ENCODE results near the gene TNNI3.

TNNI3 gene

GRCh38 chr19:55146705-55147273 is 10.7 kb downstream of the TNNI3 start:
- H3K4me1 ChIP-seq (ENCODE audit: control insufficient read depth in 2 of 2, insufficient read depth in 2 of 2, low read length in 2 of 2): no peaks in the 10 kb centered on the region
- H3K9me3 ChIP-seq (ENCODE audit: control insufficient read depth in 2 of 2, low read length in 2 of 2): no peaks in the 10 kb centered on the region
- H3K27me3 ChIP-seq (ENCODE audit: control insufficient read depth in 2 of 2, insufficient read depth in 2 of 2, low read length in 2 of 2): peaks cover 16 to 23% of the 10 kb centered on the region in 2 donors
- no peaks in the 10 kb centered on the region for H3K36me3 ChIP-seq (ENCODE audit: control insufficient read depth in 2 of 2, insufficient read depth in 2 of 2, low read length in 2 of 2)
- H3K27ac ChIP-seq (ENCODE audit: low read depth in 2 of 2, low read length in 2 of 2): no peak overlapping the region
- no peak overlapping the region for H3K9ac ChIP-seq (ENCODE audit: low read depth in 1 of 2, low read length in 2 of 2)
- H3K4me3 ChIP-seq (ENCODE audit: low read length in 2 of 2): no peak overlapping the region

- Histone ChIP-seq H3K27me3 (ENCODE audit: control insufficient read depth in 2 of 2, insufficient read depth in 2 of 2, low read length in 2 of 2) (peaks cover 16 to 23% of the 10 kb centered on the region in 2 donors), H3K27ac (ENCODE audit: low read depth in 2 of 2, low read length in 2 of 2) (no peak overlapping the region), H3K4me1 (ENCODE audit: control insufficient read depth in 2 of 2, insufficient read depth in 2 of 2, low read length in 2 of 2) (no peaks in the 10 kb centered on the region), H3K4me3 (ENCODE audit: low read length in 2 of 2) (no peak overlapping the region), H3K9me3 (ENCODE audit: control insufficient read depth in 2 of 2, low read length in 2 of 2) (no peaks in the 10 kb centered on the region), H3K9ac (ENCODE audit: low read depth in 1 of 2, low read length in 2 of 2) (no peak overlapping the region), H3K36me3 (ENCODE audit: control insufficient read depth in 2 of 2, insufficient read depth in 2 of 2, low read length in 2 of 2) (no peaks in the 10 kb centered on the region)
Measured at GRCh38 chr19:55146078-55146704, 11.3 kb downstream of the TNNI3 start.

- Histone ChIP-seq H3K36me3 (ENCODE audit: control insufficient read depth in 2 of 2, insufficient read depth in 2 of 2, low read length in 2 of 2) (no peaks in the 10 kb centered on the region), H3K9ac (ENCODE audit: low read depth in 1 of 2, low read length in 2 of 2) (no peak overlapping the region), H3K4me1 (ENCODE audit: control insufficient read depth in 2 of 2, insufficient read depth in 2 of 2, low read length in 2 of 2) (no peaks in the 10 kb centered on the region), H3K27me3 (ENCODE audit: control insufficient read depth in 2 of 2, insufficient read depth in 2 of 2, low read length in 2 of 2) (peaks cover 15 to 21% of the 10 kb centered on the region in 2 donors), H3K9me3 (ENCODE audit: control insufficient read depth in 2 of 2, low read length in 2 of 2) (no peaks in the 10 kb centered on the region), H3K27ac (ENCODE audit: low read depth in 2 of 2, low read length in 2 of 2) (no peak overlapping the region), H3K4me3 (ENCODE audit: low read length in 2 of 2) (no peak overlapping the region)
Measured at GRCh38 chr19:55145232-55145631, 12.3 kb downstream of the TNNI3 start.

DNA sequence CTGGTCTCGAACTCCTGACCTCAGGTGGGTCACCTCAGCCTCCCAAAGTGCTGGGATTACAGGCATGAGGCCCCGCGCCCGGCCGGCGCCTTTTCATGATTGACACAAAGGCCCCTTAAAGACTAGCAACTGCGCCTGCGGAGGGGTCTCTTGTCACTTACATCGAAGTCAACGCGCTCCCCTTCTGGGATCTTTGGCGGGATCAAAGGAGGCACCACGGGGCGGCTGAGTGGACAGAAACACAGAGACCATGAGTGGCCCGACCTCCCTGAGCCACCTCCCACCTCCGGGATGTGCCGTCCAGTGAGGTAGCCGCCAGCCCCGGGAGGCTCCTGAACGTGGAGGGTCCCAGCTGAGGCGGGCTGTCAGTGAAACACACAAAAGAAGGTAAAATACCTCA is 15.8 kb downstream of the TNNI3 start:
- no peaks in the 10 kb centered on the region for H3K36me3 ChIP-seq (ENCODE audit: control insufficient read depth in 2 of 2, insufficient read depth in 2 of 2, low read length in 2 of 2)
- H3K9me3 ChIP-seq (ENCODE audit: control insufficient read depth in 2 of 2, low read length in 2 of 2): no peaks in the 10 kb centered on the region
- H3K9ac ChIP-seq (ENCODE audit: low read depth in 1 of 2, low read length in 2 of 2): no peak overlapping the region
- H3K27me3 ChIP-seq (ENCODE audit: control insufficient read depth in 2 of 2, insufficient read depth in 2 of 2, low read length in 2 of 2): peaks cover 4 to 10% of the 10 kb centered on the region in 2 donors
- H3K27ac ChIP-seq (ENCODE audit: low read depth in 2 of 2, low read length in 2 of 2): no peak overlapping the region
- no peak overlapping the region for H3K4me3 ChIP-seq (ENCODE audit: low read length in 2 of 2)
- H3K4me1 ChIP-seq (ENCODE audit: control insufficient read depth in 2 of 2, insufficient read depth in 2 of 2, low read length in 2 of 2): no peaks in the 10 kb centered on the region

- Histone ChIP-seq H3K4me1 (ENCODE audit: control insufficient read depth in 2 of 2, insufficient read depth in 2 of 2, low read length in 2 of 2) (no peaks in the 10 kb centered on the region), H3K9me3 (ENCODE audit: control insufficient read depth in 2 of 2, low read length in 2 of 2) (no peaks in the 10 kb centered on the region), H3K27me3 (ENCODE audit: control insufficient read depth in 2 of 2, insufficient read depth in 2 of 2, low read length in 2 of 2) (peaks cover 3 to 4% of the 10 kb centered on the region in 2 donors), H3K36me3 (ENCODE audit: control insufficient read depth in 2 of 2, insufficient read depth in 2 of 2, low read length in 2 of 2) (no peaks in the 10 kb centered on the region), H3K4me3 (ENCODE audit: low read length in 2 of 2) (no peak overlapping the region), H3K9ac (ENCODE audit: low read depth in 1 of 2, low read length in 2 of 2) (no peak overlapping the region), H3K27ac (ENCODE audit: low read depth in 2 of 2, low read length in 2 of 2) (no peak overlapping the region)
Measured at GRCh38 chr19:55137915-55138314, 19.6 kb downstream of the TNNI3 start.

DNA sequence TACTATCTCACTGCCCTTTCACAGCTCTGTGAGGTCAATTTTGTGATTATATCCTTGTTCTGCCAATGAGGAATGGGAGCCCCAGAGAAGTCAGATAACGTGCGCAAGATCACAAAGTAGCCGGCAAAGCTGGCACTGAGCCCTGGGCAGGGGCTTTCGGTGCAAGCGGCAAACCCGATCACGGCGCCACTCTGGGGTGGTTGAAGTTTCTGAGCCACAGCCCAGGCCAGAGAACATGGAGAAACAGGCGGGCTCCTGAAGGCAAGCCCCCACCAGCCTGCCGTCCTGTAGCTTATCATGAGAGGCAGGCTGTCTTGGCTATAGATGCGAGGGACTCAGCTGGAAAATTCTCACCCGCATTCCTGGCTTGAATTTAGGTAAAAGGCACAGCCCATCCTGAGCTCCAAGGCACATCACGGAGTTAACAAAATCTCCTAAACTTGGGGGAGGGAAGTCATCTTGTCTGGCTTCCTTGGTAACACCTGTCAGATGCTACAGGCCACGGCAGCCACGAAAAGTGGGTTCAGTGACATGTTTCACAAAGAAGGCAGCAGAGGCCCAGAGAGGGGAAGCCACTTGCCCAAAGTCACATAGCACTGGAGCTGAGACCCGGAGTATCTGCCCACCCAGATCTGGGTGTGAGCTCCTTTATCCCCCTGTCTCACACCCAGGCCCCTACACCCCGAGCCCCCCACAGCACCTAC is 21.0 kb downstream of the TNNI3 start:
- Histone ChIP-seq H3K9ac (ENCODE audit: low read depth in 1 of 2, low read length in 2 of 2) (no peak overlapping the region), H3K27me3 (ENCODE audit: control insufficient read depth in 2 of 2, insufficient read depth in 2 of 2, low read length in 2 of 2) (peaks cover 3 to 4% of the 10 kb centered on the region in 2 donors), H3K27ac (ENCODE audit: low read depth in 2 of 2, low read length in 2 of 2) (no peak overlapping the region), H3K4me3 (ENCODE audit: low read length in 2 of 2) (no peak overlapping the region), H3K36me3 (ENCODE audit: control insufficient read depth in 2 of 2, insufficient read depth in 2 of 2, low read length in 2 of 2) (no peaks in the 10 kb centered on the region), H3K9me3 (ENCODE audit: control insufficient read depth in 2 of 2, low read length in 2 of 2) (no peaks in the 10 kb centered on the region), H3K4me1 (ENCODE audit: control insufficient read depth in 2 of 2, insufficient read depth in 2 of 2, low read length in 2 of 2) (no peaks in the 10 kb centered on the region)

GRCh38 chr19:55134736-55135135 is 22.8 kb downstream of the TNNI3 start:
- no peaks in the 10 kb centered on the region for H3K9me3 ChIP-seq (ENCODE audit: control insufficient read depth in 2 of 2, low read length in 2 of 2)
- no peaks in the 10 kb centered on the region for H3K36me3 ChIP-seq (ENCODE audit: control insufficient read depth in 2 of 2, insufficient read depth in 2 of 2, low read length in 2 of 2)
- no peak overlapping the region for H3K27ac ChIP-seq (ENCODE audit: low read depth in 2 of 2, low read length in 2 of 2)
- no peaks in the 10 kb centered on the region for H3K4me1 ChIP-seq (ENCODE audit: control insufficient read depth in 2 of 2, insufficient read depth in 2 of 2, low read length in 2 of 2)
- peaks cover 5 to 11% of the 10 kb centered on the region in 2 donors for H3K27me3 ChIP-seq (ENCODE audit: control insufficient read depth in 2 of 2, insufficient read depth in 2 of 2, low read length in 2 of 2)
- H3K4me3 ChIP-seq (ENCODE audit: low read length in 2 of 2): no peak overlapping the region
- H3K9ac ChIP-seq (ENCODE audit: low read depth in 1 of 2, low read length in 2 of 2): no peak overlapping the region

DNA sequence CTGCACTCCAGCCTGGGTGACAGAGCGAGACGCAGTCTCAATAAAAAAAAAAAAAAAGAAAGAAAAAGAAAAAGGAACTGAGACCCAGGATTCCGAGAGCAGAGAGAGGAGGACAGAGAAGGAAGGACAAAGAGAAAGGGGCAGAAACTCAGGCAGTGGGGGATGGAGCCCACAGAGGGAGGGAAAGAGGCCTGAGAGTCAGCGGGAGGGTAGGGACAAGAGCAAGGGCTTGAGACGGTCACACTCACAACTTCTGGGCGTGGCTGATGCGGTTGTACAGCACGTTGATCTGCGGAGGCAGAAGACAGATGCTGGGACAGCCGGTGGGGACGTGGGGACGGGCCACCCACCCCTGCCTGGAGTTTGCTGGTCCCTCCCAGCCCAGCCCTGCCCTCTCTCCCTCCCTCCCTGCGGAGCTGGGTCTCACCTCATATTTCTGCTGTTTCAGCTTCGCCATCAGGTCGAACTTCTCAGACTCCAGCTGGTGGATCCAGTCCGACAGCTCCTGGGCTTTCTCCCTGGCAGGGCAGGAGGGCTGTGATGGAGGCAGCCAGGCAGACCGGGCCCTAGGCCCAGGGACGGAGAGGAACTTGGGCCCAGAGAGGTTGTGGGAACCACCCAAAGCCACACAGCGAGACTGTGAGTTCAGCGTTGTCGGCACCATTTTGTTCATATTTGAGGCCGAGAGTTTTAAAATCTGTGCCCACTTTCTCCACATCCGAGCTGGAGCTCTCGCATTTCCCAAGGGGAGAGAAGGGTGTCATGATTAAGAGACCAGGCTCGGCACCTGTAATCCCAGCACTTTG is 23.7 kb downstream of the TNNI3 start:
- Histone ChIP-seq H3K4me1 (ENCODE audit: control insufficient read depth in 2 of 2, insufficient read depth in 2 of 2, low read length in 2 of 2) (no peaks in the 10 kb centered on the region), H3K36me3 (ENCODE audit: control insufficient read depth in 2 of 2, insufficient read depth in 2 of 2, low read length in 2 of 2) (no peaks in the 10 kb centered on the region), H3K9me3 (ENCODE audit: control insufficient read depth in 2 of 2, low read length in 2 of 2) (no peaks in the 10 kb centered on the region), H3K27ac (ENCODE audit: low read depth in 2 of 2, low read length in 2 of 2) (no peak overlapping the region), H3K4me3 (ENCODE audit: low read length in 2 of 2) (no peak overlapping the region), H3K27me3 (ENCODE audit: control insufficient read depth in 2 of 2, insufficient read depth in 2 of 2, low read length in 2 of 2) (peaks cover 5 to 11% of the 10 kb centered on the region in 2 donors), H3K9ac (ENCODE audit: low read depth in 1 of 2, low read length in 2 of 2) (no peak overlapping the region)

GRCh38 chr19:55132453-55133129 is 24.9 kb downstream of the TNNI3 start:
- no peak overlapping the region for H3K4me3 ChIP-seq (ENCODE audit: low read length in 2 of 2)
- no peaks in the 10 kb centered on the region for H3K36me3 ChIP-seq (ENCODE audit: control insufficient read depth in 2 of 2, insufficient read depth in 2 of 2, low read length in 2 of 2)
- no peaks in the 10 kb centered on the region for H3K4me1 ChIP-seq (ENCODE audit: control insufficient read depth in 2 of 2, insufficient read depth in 2 of 2, low read length in 2 of 2)
- H3K27me3 ChIP-seq (ENCODE audit: control insufficient read depth in 2 of 2, insufficient read depth in 2 of 2, low read length in 2 of 2): peaks cover 5 to 11% of the 10 kb centered on the region in 2 donors
- H3K9me3 ChIP-seq (ENCODE audit: control insufficient read depth in 2 of 2, low read length in 2 of 2): no peaks in the 10 kb centered on the region
- H3K27ac ChIP-seq (ENCODE audit: low read depth in 2 of 2, low read length in 2 of 2): no peak overlapping the region
- no peak overlapping the region for H3K9ac ChIP-seq (ENCODE audit: low read depth in 1 of 2, low read length in 2 of 2)
